ENCODE measurements around the gene SVOP. TPM values are rescaled to one million over a fixed set of nuclear protein-coding genes. Genes with fewer than 3 reads are reported as not detected.

The SVOP gene
- total RNA-seq, 2 experiments from 2014 or later = not detected

- Histone ChIP-seq H3K4me1 (ENCODE audit: insufficient read depth, low read length) (no peaks in the 10 kb centered on the region), H3K27ac (ENCODE audit: low read depth in 1 of 2, low read length in 2 of 2) (no peak overlapping the region), H3K4me3 (ENCODE audit: low read length) (no peak overlapping the region), H3K9me3 (ENCODE audit: control insufficient read depth in 1 of 2, insufficient read depth in 1 of 2, low read length in 2 of 2) (no peaks in the 10 kb centered on the region), H3K27me3 (ENCODE audit: control insufficient read depth in 1 of 2, insufficient read depth in 2 of 2, low read length in 2 of 2) (peaks cover 0 to 7% of the 10 kb centered on the region in 2 experiments), H3K36me3 (ENCODE audit: insufficient read depth, low read length) (no peaks in the 10 kb centered on the region)
- TF ChIP-seq CTCF (IDR thresholded peaks at IDR 0.05) = no peak
- Mint-ChIP-seq H3K4me3 (no peak overlapping the region), H3K27me3 (peaks cover 12% of the 10 kb centered on the region), H3K36me3 (ENCODE audit: low read depth) (no peaks in the 10 kb centered on the region), H3K4me1 (ENCODE audit: low read depth) (no peaks in the 10 kb centered on the region), H3K9me3 (no peaks in the 10 kb centered on the region), H3K27ac (no peak overlapping the region)
- ATAC-seq (ENCODE audit: poor library complexity) (no peak), DNase-seq (no peak)
- ChIA-PET POLR2A (no interaction called here), CTCF (no interaction called here)
- intact Hi-C loops (cut with DNase I, micrococcal nuclease) = no loop called here
Observed at GRCh38 chr12:108969622-108970021, 51.2 kb downstream of the SVOP start.

DNA sequence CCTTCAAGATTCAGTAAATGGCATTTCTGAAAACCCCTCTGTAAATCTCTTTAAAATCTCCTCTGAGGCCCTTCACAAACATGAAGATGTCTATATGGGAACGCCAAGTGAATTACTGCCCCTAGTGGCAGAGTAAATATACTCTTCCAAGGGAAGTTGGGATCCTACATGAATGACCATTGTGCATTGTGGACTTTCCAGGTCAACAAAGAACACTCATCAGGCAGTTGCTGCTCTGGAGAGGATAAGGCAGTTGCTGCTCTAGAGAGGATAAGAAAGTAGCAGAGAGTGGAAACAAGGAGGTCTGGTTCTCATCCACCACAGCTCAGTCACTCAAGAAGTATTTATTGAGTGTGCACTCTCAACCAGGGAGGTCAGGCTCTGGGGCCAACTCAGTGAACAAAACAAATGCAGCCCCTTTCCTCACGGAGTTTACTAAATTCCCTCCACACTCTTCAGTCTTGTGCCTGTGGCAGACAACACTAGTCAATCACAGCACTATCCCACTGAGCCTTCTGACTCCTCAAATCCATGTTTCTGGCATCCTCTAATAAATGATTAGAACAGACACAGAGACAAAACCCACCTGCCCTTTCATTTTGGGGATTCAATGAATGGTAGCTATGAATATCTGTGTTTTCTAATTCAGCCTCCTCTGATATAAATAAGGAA is 52.9 kb downstream of the SVOP start:
- intact Hi-C loops (cut with DNase I, micrococcal nuclease) = no loop called here
- Histone ChIP-seq H3K4me1 (ENCODE audit: insufficient read depth, low read length) (no peaks in the 10 kb centered on the region), H3K4me3 (ENCODE audit: low read length) (no peak overlapping the region), H3K27me3 (ENCODE audit: control insufficient read depth in 1 of 2, insufficient read depth in 2 of 2, low read length in 2 of 2) (peaks cover 0 to 7% of the 10 kb centered on the region in 2 experiments), H3K36me3 (ENCODE audit: insufficient read depth, low read length) (no peaks in the 10 kb centered on the region), H3K27ac (ENCODE audit: low read depth in 1 of 2, low read length in 2 of 2) (no peak overlapping the region), H3K9me3 (ENCODE audit: control insufficient read depth in 1 of 2, insufficient read depth in 1 of 2, low read length in 2 of 2) (no peaks in the 10 kb centered on the region)
- Mint-ChIP-seq H3K27me3 (peaks cover 12% of the 10 kb centered on the region), H3K4me3 (no peak overlapping the region), H3K27ac (no peak overlapping the region), H3K36me3 (ENCODE audit: low read depth) (no peaks in the 10 kb centered on the region), H3K9me3 (no peaks in the 10 kb centered on the region), H3K4me1 (ENCODE audit: low read depth) (no peaks in the 10 kb centered on the region)
- peak; percentile 31 for TF ChIP-seq CTCF (IDR thresholded peaks at IDR 0.05)
- ATAC-seq (ENCODE audit: poor library complexity) (no peak), DNase-seq (no peak)
- POLR2A ChIA-PET = no interaction called here
- CTCF ChIA-PET = no interaction called here

GRCh38 chr12:108966378-108967151 is 54.3 kb downstream of the SVOP start:
- H3K4me1 ChIP-seq (ENCODE audit: insufficient read depth, low read length) = no peaks in the 10 kb centered on the region
- H3K36me3 ChIP-seq (ENCODE audit: insufficient read depth, low read length) = no peaks in the 10 kb centered on the region
- no peaks in the 10 kb centered on the region for H3K9me3 ChIP-seq (ENCODE audit: control insufficient read depth in 1 of 2, insufficient read depth in 1 of 2, low read length in 2 of 2)
- H3K4me1 Mint-ChIP-seq (ENCODE audit: low read depth) = no peaks in the 10 kb centered on the region
- ChIA-PET POLR2A (no interaction called here), CTCF (no interaction called here)
- no peak overlapping the region for H3K4me3 Mint-ChIP-seq
- peaks cover 12% of the 10 kb centered on the region for H3K27me3 Mint-ChIP-seq
- no peak overlapping the region for H3K4me3 ChIP-seq (ENCODE audit: low read length)
- no peak for ATAC-seq (ENCODE audit: poor library complexity)
- no peak for TF ChIP-seq CTCF (IDR thresholded peaks at IDR 0.05)
- no peak for DNase-seq
- H3K27ac ChIP-seq (ENCODE audit: low read depth in 1 of 2, low read length in 2 of 2) = no peak overlapping the region
- intact Hi-C loops (cut with DNase I, micrococcal nuclease) = no loop called here
- H3K27me3 ChIP-seq (ENCODE audit: control insufficient read depth in 1 of 2, insufficient read depth in 2 of 2, low read length in 2 of 2) = peaks cover 0 to 7% of the 10 kb centered on the region in 2 experiments
- H3K36me3 Mint-ChIP-seq (ENCODE audit: low read depth) = no peaks in the 10 kb centered on the region
- H3K27ac Mint-ChIP-seq = no peak overlapping the region
- no peaks in the 10 kb centered on the region for H3K9me3 Mint-ChIP-seq
